Measurements from ENCODE around the gene LGI4.

DNA sequence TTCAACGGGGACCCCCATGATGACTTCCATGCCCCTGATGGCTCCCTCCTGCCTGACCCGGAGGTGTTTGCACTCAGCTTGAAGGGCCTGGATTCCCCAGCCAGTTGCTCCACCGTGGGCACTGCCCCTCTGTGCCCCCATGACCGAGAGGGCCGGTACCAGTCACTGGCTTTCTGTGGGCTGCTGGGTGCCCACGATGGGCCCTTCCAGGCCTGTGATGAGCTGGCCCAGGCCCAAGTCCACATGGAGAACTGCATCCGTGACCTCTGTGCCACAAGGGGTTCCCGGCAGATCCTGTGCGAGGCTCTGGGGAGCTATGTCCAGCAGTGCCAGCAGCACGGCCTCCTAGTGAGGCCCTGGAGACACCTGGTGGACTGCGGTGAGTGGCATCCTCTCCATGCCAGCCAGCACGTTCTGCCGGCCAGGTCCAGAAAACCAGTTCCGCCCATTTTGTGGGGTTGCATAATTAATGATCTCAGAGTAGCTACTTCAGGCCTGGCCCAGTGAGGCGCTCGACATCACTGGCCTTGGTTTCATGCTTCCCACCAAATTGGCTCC lies 54.2 kb downstream of the LGI4 start:
- TF ChIP-seq TAF1 (IDR thresholded peaks at IDR 0.05; ENCODE audit: borderline replicate concordance, insufficient read depth, low read length) (no peak), POLR2AphosphoS5 (IDR thresholded peaks at IDR 0.05; ENCODE audit: low read depth, low read length) (no peak), SIN3A (IDR thresholded peaks at IDR 0.05; ENCODE audit: borderline replicate concordance, insufficient read depth, low read length) (no peak)
